ENCODE measurements around the gene CALY.
"Not testable (repeated sequence)": the region's sequence is repeated elsewhere in the genome, so short reads cannot be mapped to it uniquely, and the experiment has no call there.

CALY gene

DNA sequence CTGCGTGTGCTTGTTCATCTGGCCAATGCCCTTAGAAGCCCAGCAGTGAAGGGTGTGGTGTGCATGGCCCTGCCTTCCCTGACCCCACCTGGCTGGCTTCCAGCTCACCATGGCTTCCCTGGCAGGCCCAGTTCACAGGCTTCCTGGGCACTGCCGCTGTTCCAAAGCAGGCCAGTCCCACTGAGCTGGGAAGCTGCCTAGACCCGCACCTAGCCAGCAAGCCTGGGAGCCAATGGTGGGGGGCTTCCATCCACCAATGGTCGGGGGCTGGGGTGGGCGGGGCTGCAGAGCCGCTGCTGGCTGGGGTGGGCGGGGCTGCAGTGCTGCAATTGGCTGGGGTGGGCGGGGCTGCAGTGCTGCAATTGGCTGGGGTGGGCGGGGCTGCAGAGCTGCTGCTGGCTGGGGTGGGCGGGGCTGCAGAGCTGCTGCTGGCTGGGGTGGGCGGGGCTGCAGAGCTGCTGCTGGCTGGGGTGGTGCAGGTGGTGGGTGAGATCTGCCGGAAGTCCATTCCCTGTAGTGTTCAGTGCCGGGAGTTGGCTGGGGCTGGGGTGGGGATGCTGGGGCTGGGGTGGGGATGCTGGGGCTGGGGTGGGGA, 12.4 kb downstream of the CALY start:
- DNase-seq (ENCODE audit: low read depth), result peak; percentile 42
- H3K4me3 ChIP-seq (replicated peaks; ENCODE audit: low read depth, low read length), result no peak overlapping the region
- TF ChIP-seq, protein P1, sequence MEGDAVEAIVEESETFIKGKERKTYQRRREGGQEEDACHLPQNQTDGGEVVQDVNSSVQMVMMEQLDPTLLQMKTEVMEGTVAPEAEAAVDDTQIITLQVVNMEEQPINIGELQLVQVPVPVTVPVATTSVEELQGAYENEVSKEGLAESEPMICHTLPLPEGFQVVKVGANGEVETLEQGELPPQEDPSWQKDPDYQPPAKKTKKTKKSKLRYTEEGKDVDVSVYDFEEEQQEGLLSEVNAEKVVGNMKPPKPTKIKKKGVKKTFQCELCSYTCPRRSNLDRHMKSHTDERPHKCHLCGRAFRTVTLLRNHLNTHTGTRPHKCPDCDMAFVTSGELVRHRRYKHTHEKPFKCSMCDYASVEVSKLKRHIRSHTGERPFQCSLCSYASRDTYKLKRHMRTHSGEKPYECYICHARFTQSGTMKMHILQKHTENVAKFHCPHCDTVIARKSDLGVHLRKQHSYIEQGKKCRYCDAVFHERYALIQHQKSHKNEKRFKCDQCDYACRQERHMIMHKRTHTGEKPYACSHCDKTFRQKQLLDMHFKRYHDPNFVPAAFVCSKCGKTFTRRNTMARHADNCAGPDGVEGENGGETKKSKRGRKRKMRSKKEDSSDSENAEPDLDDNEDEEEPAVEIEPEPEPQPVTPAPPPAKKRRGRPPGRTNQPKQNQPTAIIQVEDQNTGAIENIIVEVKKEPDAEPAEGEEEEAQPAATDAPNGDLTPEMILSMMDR (IDR thresholded peaks at IDR 0.05; ENCODE audit: low read length, missing control alignments), result no peak

DNA sequence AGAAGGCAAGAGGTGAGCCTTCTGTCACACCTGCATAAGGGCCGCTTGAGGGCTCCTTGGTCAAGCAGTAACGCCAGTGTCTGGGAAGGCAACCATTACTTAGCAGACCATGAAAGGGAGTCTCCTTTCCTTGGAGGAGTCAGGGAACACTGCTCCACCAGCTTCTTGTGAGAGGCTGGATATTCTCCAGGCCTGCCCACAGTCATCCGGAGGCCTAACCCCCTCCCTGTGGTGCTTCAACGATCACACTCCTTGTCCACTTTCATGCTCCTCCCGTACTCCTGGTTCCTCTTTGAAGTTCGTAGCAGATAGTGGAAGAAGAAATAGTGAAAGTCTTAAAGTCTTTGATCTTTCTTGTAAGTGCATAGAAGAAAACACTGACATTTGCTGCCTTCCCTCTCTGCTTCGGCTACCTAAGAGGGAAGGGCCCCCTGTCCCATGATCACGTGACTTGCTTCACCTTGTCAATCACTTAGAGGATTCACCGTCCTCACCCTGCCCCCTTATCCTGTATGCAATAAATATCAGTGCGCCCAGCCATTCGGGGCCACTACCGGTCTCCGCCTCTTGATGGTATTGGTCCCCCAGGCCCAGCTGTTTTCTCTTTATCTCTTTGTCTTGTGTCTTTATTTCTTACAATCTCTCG, 14.5 kb downstream of the CALY start:
- not testable (repeated sequence) for DNase-seq (ENCODE audit: low read depth); H3K4me3 ChIP-seq (replicated peaks; ENCODE audit: low read depth, low read length)

DNA sequence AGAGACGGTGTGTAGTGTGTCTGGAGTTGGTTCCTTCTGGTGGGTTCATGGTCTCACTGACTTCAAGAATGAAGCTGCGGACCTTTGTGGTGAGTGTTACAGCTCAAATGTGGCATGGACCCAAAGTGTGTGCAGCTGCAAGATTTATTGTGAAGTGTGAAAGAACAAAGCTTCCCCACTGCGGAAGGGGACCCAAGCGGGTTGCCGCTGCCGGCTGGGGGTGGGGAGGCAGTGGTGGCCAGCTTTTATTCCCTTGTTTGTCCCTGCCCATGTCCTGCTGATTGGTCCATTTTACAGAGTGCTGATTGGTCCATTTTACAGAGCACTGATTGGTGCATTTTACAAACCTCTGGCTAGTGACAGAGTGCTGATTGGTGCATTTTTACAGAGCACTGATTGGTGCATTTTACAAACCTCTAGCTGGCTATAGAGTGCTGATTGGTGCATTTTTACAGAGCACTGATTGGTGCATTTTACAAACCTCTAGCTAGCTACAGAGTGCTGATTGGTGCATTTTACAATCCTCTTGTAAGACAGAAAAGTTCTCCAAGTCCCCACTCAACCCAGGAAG, 15.8 kb downstream of the CALY start:
- DNase-seq (ENCODE audit: low read depth); H3K4me3 ChIP-seq (replicated peaks; ENCODE audit: low read depth, low read length): not testable (repeated sequence)

DNA sequence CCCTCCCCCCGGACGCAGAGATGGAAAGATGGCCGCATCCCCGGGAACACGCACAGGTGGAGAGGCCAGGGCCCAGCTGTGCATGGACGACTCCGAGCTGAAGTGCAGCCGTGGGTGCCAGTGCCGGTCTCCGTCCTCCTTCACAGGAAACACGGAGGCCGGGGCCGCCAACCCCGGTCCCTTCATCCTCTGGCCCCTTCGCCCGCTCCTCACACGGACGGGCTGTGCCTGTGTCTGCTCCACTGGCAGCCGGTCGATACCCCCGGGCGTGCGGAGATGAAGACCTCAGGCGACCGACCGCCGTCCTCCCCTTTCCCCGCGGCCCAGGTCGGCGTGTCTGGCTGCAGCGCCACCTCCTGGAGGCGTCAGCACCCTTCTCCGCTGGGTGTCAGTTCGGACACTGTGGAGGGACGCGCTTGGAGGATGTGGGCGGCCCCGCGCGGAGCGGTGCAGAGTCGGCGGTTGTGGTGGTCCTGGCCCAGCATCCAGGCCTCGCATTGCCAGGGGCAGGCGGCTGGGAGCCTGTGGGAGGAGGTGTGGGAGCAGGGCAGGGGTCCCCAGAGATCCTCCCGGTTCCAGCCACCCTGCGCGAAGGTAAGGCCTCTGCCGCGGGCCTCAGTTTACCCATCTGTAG, 18.1 kb downstream of the CALY start:
- TF ChIP-seq, protein P1 (IDR thresholded peaks at IDR 0.05; ENCODE audit: low read length, missing control alignments), result peak; percentile 70
- H3K4me3 ChIP-seq (replicated peaks; ENCODE audit: low read depth, low read length), result peak overlapping the region; percentile 42
- DNase-seq (ENCODE audit: low read depth), result peak; percentile 59

DNA sequence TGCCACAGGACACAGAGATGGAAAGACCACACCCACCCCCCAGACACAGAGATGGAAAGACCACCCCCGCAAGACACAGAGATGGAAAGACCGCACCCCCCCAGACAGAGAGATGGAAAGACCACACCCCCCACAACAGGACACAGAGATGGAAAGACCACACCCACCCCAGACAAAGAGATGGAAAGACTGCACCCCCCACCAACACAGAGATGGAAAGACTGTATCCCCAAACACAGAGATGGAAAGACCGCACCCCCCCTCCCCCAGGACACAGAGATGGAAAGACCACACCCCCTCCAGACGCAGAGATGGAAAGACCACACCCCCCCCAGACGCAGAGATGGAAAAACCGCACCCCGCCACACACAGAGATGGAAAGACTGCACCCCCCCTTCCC, 20.0 kb downstream of the CALY start:
- TF ChIP-seq, protein P1 (IDR thresholded peaks at IDR 0.05; ENCODE audit: low read length, missing control alignments), result no peak
- H3K4me3 ChIP-seq (replicated peaks; ENCODE audit: low read depth, low read length), result no peak overlapping the region
- DNase-seq (ENCODE audit: low read depth), result no peak

DNA sequence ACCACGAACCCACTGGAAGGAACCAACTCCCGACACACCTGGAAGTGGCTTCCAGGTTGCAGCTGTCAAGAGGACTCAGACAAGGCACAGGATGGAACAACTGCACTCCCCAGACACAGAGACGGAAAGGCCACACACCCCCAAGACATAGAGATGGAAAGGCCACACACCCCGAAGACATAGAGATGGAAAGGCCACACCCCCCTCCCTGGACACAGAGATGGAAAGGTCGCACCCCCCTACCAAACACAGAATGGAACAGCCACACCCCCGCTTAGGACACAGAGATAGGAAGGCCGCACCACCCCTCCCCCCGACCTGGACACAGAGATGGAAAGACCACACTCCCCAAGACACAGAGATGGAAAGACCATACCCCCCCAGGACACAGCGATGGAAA, 20.4 kb downstream of the CALY start:
- DNase-seq (ENCODE audit: low read depth), result no peak
- no peak overlapping the region for H3K4me3 ChIP-seq (replicated peaks; ENCODE audit: low read depth, low read length)
- TF ChIP-seq, protein P1 (IDR thresholded peaks at IDR 0.05; ENCODE audit: low read length, missing control alignments), result no peak

DNA sequence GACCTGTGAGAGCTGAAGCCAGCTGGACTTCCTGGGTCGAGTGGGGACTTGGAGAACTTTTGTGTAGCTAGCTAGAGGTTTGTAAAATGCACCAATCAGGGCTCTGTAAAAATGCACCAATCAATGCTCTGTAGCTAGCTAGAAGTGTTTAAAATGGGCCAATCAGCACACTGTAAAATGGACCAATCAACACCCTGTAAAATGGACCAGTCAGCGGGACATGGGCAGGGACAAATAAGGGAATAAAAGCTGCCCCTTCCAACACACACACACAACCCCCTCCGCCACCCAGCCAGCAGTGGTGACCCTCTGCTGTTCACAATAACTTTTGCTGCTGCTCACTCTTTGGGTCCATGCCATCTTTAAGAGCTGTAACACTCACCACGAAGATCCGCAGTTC, 20.8 kb downstream of the CALY start:
- TF ChIP-seq, protein P1 (IDR thresholded peaks at IDR 0.05; ENCODE audit: low read length, missing control alignments), result no peak

More for the DNA sequence above, 20.8 kb downstream of the CALY start:
- DNase-seq (ENCODE audit: low read depth), result no peak
- no peak overlapping the region for H3K4me3 ChIP-seq (replicated peaks; ENCODE audit: low read depth, low read length)

Measured in fibroblast of pulmonary artery (primary cell).